Stimulated activated CD8-positive, alpha-beta memory T cell treated with anti-CD3 and anti-CD28 coated beads, Interleukin-2, amount 100 ng/mL, for 48 hours (primary cell): Measurements from ENCODE around the gene PATJ.
"Not testable (repeated sequence)": the region's sequence is repeated elsewhere in the genome, so short reads cannot be mapped to it uniquely, and the experiment has no call there.

Source experiments
- DNase-seq, 2 donors: peaks; one replicate each; pipeline ENCODE4 v3.0.0-alpha.2; 2020; ENCODE audit warnings: low read depth in 2 of 2

PATJ gene

GRCh38 chr1:62176597-62177312 lies 434.5 kb downstream of the PATJ start:
- no peak for DNase-seq

GRCh38 chr1:62177621-62178020 lies 435.3 kb downstream of the PATJ start:
- DNase-seq, result no peak

DNA sequence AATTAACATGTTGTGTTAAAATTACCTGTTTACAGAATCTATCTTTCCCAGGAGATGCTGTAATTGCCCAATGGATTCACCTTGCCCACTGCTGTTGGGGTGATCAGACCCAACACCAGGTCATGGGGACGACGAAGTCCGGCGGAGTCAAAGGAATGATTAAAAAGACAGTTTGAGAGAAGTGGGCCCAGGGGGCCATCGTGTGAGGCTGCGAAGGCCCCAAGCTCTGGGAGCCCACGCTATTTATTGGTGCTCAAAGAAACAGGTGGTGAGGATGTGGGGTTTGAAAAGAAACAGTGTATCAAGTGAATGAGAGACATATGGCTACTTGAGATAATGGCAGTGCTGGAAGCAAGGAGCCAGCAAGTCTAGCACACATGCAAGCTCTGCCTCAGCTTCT lies 436.1 kb downstream of the PATJ start:
- DNase-seq, result no peak

DNA sequence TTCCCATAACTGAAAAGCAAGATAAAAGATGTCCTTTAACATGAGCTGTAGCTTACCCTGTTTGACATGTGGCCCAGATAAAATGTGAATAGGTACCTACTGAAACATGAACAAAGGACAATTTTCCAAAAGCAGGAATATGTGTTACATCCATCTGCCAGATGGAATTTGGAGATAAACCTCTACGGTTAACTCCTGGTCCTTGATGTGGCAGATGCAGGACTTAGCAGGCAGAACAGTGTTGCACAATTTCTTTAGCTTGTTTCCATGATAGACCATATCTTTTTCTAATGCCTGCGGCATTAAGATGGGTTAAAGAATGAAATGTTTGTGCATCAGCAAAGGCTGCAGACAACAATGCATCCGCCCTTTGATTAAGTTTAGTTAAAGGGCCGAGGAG lies 437.8 kb downstream of the PATJ start:
- not testable (repeated sequence) for DNase-seq

DNA sequence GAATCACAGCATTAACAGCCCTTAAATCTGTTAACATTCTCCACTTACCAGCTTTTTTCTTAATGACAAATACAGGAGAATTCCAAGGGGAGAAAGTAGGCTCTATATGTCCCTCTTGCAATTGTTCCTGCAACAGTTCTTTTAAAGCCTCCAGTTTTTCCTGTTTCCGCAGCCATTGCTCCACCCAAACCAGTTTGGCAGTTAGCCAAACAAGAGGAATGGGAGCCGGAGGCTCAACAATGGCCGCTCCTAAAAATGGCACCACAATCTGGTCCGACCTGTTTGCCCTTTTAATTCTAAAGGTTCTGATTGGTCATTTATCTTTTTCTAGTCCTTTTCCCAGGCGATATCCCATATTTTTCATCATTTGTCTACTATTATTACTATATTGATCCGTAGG lies 438.4 kb downstream of the PATJ start:
- DNase-seq, result no peak

DNA sequence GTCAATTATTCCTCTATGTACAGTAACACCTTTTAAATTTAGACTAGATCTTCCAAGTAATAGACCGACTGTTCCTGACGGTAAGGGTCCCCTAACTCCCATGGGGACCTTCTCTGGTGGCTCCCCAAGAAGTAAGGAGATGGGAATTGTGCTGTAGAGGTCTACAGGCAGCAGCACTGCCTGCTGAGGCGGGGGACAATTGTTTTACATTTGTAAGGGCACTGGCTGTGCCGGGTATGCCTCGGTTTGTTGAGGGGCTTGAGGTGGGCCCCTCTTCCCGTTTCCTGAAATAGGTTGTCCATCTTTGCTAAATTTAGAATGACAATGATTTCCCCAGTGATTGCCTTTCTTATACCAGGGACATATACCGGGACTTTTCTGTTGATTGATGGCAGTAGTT lies 439.3 kb downstream of the PATJ start:
- no peak for DNase-seq

DNA sequence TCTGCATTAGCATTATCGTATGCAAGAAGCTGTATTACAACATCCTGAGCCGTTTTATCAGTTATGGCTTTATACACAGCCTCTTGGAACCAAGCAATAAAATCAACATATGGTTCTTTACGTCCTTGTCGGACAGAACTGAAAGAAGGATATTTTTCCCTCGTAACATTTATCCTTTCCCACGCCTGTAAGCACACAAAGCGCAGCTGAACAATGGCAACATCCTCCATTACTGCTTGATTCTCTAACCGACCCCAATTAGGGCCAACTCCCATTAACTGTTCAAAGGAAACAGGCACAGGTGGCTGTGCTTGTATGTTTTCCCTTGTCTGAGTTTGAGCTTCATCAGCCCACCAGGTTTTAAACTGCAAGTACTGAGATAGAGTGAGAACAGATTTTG lies 439.9 kb downstream of the PATJ start:
- DNase-seq, result not testable (repeated sequence)

GRCh38 chr1:62183164-62184020 lies 441.1 kb downstream of the PATJ start:
- not testable (repeated sequence) for DNase-seq

- no peak for DNase-seq
Observed at GRCh38 chr1:62184336-62184735, 442.1 kb downstream of the PATJ start.

DNA sequence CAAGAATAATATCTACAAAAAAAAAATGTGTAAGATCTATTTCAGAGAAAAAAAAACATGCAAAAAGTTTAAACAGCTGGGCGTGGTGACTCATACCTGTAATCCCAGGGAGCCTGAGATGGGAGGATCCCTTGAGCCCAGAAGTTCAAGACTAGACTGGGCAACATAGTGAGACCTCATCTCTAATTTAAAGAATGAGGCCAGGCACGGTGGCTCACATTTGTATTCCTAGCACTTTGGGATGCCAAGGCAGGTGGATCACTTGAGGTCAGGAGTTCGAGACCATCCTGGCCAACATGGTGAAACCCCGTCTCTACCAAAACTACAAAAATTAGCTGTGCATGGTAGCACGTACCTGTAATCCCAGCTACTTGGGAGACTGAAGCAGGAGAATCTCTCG lies 443.0 kb downstream of the PATJ start:
- DNase-seq, result not testable (repeated sequence)

- DNase-seq, result no peak
Observed at GRCh38 chr1:62185677-62186076, 443.4 kb downstream of the PATJ start.

GRCh38 chr1:62187548-62187947 lies 445.3 kb downstream of the PATJ start:
- DNase-seq, result no peak

- DNase-seq, result no peak
Observed at GRCh38 chr1:62188111-62188510, 445.8 kb downstream of the PATJ start.

- no peak for DNase-seq
Observed at GRCh38 chr1:62194651-62195544, 452.6 kb downstream of the PATJ start, which contains the start of gene L1TD1. TSS of gene L1TD1 (plus strand) at chr1:62194849. CDS start at chr1:62206629, 11,780 bp downstream.

DNA sequence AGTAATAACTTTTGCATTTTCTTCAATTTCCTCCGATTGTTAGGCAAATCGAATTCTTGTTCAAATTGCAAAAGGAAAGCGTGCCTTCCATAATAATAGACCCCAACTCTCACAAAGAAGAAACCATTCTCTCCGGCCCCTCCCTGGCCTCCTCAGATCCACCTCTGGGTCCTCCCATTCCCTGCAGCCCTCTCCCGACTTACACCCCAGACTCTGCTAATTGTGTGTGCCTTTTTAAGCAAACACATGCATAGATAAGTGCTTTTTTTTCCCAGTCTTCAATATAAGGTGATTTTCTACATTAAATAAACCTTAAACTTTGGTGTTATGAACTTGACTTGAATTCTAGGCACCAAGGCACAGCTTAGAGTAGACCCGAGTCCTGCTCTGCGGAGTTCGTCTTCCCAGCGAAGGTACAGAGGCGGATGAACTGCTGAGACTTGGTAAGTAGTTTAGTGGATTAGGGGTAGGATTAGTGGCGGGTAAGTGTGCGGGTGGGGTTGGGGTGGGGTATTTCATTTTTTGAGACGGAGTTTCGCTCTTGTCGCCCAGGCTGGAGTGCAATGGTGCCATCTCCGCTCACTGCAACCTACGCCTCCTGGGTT lies 453.9 kb downstream of the PATJ start:
- DNase-seq, result no peak

- DNase-seq, result no peak
Observed at GRCh38 chr1:62198069-62198780, 455.9 kb downstream of the PATJ start.

DNA sequence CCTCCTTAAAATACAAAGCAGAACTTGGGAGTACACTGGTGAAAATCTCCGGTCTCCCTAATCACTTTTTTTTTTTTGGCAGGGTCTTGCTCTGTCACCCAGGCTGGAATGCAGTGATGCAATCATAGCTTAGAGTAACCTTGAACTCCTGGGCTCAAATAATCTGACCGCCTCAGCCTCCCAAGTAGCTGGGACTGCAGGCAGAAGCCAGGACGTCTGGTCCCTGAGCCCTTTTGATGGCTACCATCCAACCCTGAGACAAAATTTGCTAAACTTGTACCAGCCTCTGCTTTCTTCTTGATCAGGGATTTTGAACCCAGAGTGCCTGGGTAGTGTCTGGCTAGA lies 456.5 kb downstream of the PATJ start:
- DNase-seq, result no peak

DNA sequence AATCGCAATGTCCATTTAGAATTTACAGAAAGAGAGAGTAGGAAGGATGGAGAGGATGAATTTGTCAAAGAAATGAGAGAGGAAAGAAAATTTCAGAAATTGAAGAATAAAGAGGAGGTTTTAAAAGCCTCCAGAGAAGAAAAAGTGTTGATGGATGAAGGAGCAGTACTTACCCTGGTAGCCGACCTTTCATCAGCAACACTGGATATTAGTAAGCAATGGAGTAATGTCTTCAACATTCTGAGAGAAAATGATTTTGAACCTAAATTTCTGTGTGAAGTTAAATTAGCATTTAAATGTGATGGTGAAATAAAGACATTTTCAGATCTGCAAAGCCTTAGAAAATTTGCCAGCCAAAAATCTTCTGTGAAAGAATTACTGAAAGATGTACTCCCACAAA lies 464.9 kb downstream of the PATJ start:
- DNase-seq, result no peak

- no peak for DNase-seq
Observed at GRCh38 chr1:62208087-62208486, 465.8 kb downstream of the PATJ start.

- DNase-seq, result no peak
Observed at GRCh38 chr1:62208970-62209369, 466.7 kb downstream of the PATJ start.
